GM21423 (cell line): Measurements from ENCODE around the gene LYST.
A peak's percentile ranks its signal among the peaks of the same experiment; 100 is the strongest.
"Not testable (repeated sequence)": the region's sequence is repeated elsewhere in the genome, so short reads cannot be mapped to it uniquely, and the experiment has no call there.

Experiments
- ATAC-seq: cut with Tn5 transposase; IDR thresholded peaks from one replicate; pipeline ENCODE4 v1.9.1; 2021; ENCODE audit warnings: mild to moderate bottlenecking, moderate library complexity; ENCODE audit not compliant: unreplicated experiment

The LYST gene

GRCh38 chr1:235775246-235775860 is 91.4 kb downstream of the LYST start:
- no peak for ATAC-seq

- peak; percentile 96 for ATAC-seq
These were observed 98.9 kb downstream of the LYST start for GRCh38 chr1:235767795-235768194.

GRCh38 chr1:235766794-235767285 is 99.9 kb downstream of the LYST start:
- ATAC-seq = no peak

GRCh38 chr1:235763962-235764361 is 102.7 kb downstream of the LYST start:
- ATAC-seq = no peak

- no peak for ATAC-seq
These were observed 107.4 kb downstream of the LYST start for GRCh38 chr1:235759336-235759735.

DNA sequence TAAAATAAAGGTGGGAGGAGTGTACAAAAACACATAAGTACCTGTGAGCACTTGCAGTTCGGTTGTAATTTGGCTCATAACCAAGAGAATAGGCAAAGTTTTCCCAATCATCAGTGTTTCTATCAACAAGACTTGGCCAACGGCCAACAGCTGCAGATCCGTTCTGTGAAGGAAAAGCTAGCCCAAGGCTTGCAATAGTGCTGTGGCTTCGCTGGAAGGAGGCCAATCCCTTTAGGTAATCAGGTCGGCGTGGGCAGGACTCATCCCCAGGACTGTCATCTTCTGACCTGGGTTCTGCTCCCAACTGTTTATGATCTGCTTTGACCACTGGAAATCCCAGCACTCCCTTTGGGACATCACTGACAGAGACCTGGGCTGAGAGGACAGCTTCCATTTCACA is 107.8 kb downstream of the LYST start:
- no peak for ATAC-seq

DNA sequence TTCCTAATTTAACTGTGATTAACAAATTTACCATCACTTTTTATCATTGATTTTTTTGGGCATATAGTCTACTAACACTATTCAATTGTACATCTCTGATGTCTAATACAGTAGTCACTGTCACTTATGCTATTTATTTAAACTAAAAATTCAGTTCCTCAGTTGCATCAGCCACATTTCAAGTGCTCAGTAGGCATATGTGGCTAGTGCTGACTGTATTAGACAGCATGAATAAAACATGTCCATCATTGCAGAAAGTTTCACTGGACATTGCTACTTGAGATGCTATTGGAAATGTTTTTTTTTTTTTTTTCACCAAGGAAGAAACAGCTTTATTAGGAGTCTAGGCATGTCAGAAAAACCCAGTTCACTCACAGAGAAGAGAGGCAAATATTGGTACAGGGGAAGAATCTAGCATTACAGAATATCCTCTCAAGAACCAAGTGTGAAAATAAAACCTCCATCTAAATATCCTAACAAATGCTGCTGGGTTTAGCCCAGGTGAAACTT is 109.1 kb downstream of the LYST start:
- no peak for ATAC-seq

GRCh38 chr1:235754186-235754585 is 112.5 kb downstream of the LYST start:
- not testable (repeated sequence) for ATAC-seq

DNA sequence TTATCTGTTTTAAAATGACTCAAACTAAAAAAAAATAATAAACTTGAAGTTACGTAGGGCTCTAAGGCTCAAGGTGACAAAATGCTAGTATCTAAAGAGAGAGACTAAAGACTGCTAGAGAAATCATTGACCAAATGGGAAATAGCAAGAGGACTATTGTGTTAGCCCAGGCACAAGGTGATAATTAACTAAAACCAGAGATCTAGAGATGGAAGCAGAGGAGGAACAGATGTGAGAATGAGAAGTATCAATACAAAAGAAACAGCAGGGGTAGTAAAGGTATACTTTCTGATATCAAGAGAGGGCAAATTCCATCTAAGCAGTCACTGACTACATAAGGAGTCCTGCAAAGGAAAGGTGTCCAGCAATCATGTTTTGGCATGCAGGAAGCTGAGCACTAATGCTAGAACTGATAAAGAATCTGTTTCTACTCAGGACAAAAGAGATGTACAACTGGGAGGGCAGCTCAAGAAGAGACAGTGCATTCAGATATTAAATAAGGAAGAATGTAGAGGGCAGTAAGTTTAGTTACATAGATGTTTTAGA is 116.9 kb downstream of the LYST start:
- no peak for ATAC-seq

GRCh38 chr1:235748747-235749146 is 118.0 kb downstream of the LYST start:
- no peak for ATAC-seq

GRCh38 chr1:235746245-235746644 is 120.5 kb downstream of the LYST start:
- ATAC-seq = no peak

- ATAC-seq = no peak
These were observed 121.1 kb downstream of the LYST start for GRCh38 chr1:235745503-235746136.

GRCh38 chr1:235742914-235743599 is 123.6 kb downstream of the LYST start:
- no peak for ATAC-seq

DNA sequence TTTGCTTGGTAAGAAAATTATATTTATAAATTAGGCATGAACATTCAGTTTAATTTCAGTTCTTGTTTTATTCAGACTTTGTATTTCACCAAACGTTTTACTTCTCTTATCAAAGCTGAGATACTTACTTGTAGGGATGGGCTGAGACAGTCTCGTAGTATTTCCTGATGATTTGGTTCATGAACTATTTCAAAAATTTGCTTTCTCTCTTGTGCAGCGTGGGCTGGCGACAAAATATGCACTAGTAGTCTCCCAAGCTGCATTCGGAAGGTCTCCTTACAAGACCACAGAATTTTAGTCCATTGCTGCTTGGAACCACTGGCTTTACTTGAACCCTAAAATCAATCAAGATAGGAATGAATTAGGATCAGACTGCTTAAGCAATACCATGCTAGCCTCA is 125.4 kb downstream of the LYST start:
- no peak for ATAC-seq

- ATAC-seq = no peak
These were observed 127.1 kb downstream of the LYST start for GRCh38 chr1:235739631-235740030.

GRCh38 chr1:235739124-235739523 is 127.6 kb downstream of the LYST start:
- ATAC-seq = no peak

DNA sequence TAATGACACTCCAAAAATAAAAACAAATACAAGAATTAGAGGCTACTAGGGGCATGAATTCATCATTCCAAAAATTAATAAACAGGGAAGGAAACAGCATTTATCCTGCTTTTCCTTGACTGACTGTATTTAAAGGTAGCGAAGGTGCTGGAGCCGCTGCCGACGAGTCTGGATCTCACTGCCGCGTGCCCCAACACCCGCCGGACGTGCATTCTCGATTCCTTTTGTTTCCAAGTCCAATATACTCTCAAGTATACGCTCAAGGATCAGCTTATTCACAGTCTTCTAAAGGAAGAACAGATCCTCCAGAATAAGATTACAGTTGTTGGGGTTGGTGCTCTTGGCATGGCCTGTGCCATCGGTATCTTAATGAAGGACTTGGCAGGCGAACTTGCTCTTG is 129.0 kb downstream of the LYST start:
- no peak for ATAC-seq

DNA sequence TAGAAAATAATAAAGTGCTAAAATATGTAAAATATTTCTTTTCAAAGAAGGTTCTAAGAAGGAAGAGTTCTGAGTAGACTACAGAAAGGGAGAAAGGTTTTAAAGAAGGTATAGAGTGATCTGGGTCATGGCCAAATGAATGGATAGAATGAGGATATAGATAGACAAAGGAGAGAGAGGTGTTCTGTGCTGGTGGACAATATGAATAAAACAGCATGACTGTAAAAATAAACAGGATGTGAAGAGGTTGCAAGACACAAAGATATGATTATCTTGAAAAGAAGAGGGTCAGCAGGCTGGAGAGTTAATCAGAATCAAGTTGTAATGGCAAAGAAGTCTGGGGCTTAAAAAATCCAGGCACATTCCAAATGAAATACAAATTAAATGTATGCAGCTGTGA is 130.4 kb downstream of the LYST start:
- no peak for ATAC-seq

- ATAC-seq = no peak
These were observed 131.1 kb downstream of the LYST start for GRCh38 chr1:235735621-235736020.

GRCh38 chr1:235734335-235734734 is 132.4 kb downstream of the LYST start:
- no peak for ATAC-seq

GRCh38 chr1:235730007-235730406 is 136.7 kb downstream of the LYST start:
- ATAC-seq = no peak

DNA sequence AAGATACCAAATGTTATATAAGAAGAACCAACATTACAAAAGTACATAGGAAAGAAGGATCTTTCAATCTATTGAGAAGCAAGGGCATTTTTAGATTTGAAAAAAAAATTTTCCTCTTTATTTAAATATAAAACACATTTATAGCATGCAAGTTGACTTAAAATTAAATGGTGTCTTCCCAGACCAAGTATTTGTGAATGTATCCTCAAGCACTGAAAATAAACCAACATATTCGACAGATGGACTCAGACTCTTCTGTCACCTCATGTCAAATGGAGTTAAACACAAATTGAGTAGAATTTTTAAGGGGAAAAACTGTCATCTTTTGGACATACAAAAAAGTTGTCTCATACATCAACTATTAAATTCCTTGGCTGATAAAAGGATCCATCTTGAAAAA is 140.1 kb downstream of the LYST start:
- ATAC-seq = no peak
